LNCAP (cell line): ENCODE data around the gene GRIK4.

Experiments used
- CTCF ChIP-seq: fragments of 450-650 bp; IDR thresholded peaks from 2 replicates; pipeline ENCODE4 v1.5.1; 2017; ENCODE audit warnings: mild to moderate bottlenecking

The GRIK4 gene

GRCh38 chr11:120952461-120953434 is 441.2 kb downstream of the GRIK4 start:
- TF ChIP-seq CTCF = peak; percentile 92

- TF ChIP-seq CTCF = no peak
These were observed 442.8 kb downstream of the GRIK4 start for GRCh38 chr11:120954381-120954780.

- TF ChIP-seq CTCF = no peak
These were observed 445.4 kb downstream of the GRIK4 start for GRCh38 chr11:120956710-120957495.

GRCh38 chr11:120958185-120958584 is 446.6 kb downstream of the GRIK4 start:
- no peak for TF ChIP-seq CTCF

- TF ChIP-seq CTCF = no peak
These were observed 447.6 kb downstream of the GRIK4 start for GRCh38 chr11:120959189-120959588.

GRCh38 chr11:120964857-120965256 is 453.3 kb downstream of the GRIK4 start:
- no peak for TF ChIP-seq CTCF

GRCh38 chr11:120966840-120967239 is 455.3 kb downstream of the GRIK4 start:
- no peak for TF ChIP-seq CTCF
